Ascending aorta (tissue), 2 donors: ENCODE measurements around the gene COMMD1. TPM values are rescaled to one million over a fixed set of nuclear protein-coding genes. Genes with fewer than 3 reads are reported as not detected.

Experiments
- DNase-seq, 2 donors: peaks; one replicate each; pipeline ENCODE4 v3.0.0-alpha.2; 2019; ENCODE audit warnings: low spot score in 2 of 2
- H3K27ac ChIP-seq, 2 donors: fragments of 200-600 bp; sonication (generic); one replicate each; pipeline ENCODE4 v1.5.1; 2016 to 2017; ENCODE audit warnings: mild to moderate bottlenecking in 1 of 2
- H3K27me3 ChIP-seq: fragments of 200-600 bp; sonication (generic); one replicate; pipeline ENCODE4 v1.5.1; 2017
- H3K36me3 ChIP-seq, 2 donors: fragments of 200-600 bp; sonication (generic); one replicate each; pipeline ENCODE4 v1.5.1; 2016
- H3K4me1 ChIP-seq, 2 donors: fragments of 200-600 bp; sonication (generic); one replicate each; pipeline ENCODE4 v1.5.1; 2016 to 2017; ENCODE audit warnings: mild to moderate bottlenecking in 1 of 2
- H3K4me3 ChIP-seq, 2 donors: fragments of 200-600 bp; sonication (generic); one replicate each; pipeline ENCODE4 v1.5.1; 2016 to 2017; ENCODE audit warnings: mild to moderate bottlenecking in 1 of 2
- H3K9me3 ChIP-seq, 2 donors: fragments of 200-600 bp; sonication (generic); one replicate each; pipeline ENCODE4 v1.5.1; 2016
- CTCF ChIP-seq, 3 experiments: fragments of 200-600 bp in 2 of 3; fragments of 450-650 bp in 1 of 3; sonication (generic) in 2 of 3; IDR thresholded peaks; one replicate each; pipeline ENCODE4 v1.5.1; 2016 to 2019; ENCODE audit warnings: antibody characterized with exemption in 3 of 3, mild to moderate bottlenecking in 1 of 3, moderate library complexity in 1 of 3
- intact Hi-C: fragments of 100-400 bp; cut with DNase I; formaldehyde crosslinking; loops from one replicate; pipeline ENCODE4 v1.15.1; 2023
- total RNA-seq: library from RNA; depleted of rRNA; stranded (reverse); fragments of >200 nt; gene quantifications from one replicate; pipeline ENCODE4 v1.1.0, GENCODE V29; 2016

The COMMD1 gene
- total RNA-seq, 1 donor from 2014 or later = 31.8 TPM

DNA sequence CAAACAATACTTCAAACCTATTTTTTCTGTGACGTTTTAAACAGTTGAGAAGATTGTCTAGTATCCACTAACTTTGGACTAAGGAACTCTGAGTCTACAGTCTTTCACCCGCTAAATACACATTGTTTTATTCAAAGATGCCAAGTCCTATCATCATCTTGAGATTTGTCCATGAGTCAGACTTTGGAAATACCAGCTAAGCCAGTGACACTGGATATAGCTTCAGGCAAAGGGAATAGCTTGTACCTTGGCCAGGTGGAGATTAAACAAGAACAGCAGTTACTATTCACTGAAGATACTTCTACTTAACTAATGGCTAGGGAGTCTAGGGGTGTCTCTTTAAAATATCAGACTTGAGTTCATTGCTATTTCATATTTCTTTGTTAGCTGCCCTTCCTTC lies 137.5 kb downstream of the COMMD1 start:
- H3K27me3 ChIP-seq = no peaks in the 10 kb centered on the region
- H3K4me3 ChIP-seq = no peak overlapping the region
- no peaks in the 10 kb centered on the region for H3K36me3 ChIP-seq
- no peak for TF ChIP-seq CTCF (IDR thresholded peaks at IDR 0.05)
- intact Hi-C loops = no loop called here
- no peaks in the 10 kb centered on the region for H3K4me1 ChIP-seq
- no peak overlapping the region for H3K27ac ChIP-seq
- no peak for DNase-seq
- no peaks in the 10 kb centered on the region for H3K9me3 ChIP-seq

DNA sequence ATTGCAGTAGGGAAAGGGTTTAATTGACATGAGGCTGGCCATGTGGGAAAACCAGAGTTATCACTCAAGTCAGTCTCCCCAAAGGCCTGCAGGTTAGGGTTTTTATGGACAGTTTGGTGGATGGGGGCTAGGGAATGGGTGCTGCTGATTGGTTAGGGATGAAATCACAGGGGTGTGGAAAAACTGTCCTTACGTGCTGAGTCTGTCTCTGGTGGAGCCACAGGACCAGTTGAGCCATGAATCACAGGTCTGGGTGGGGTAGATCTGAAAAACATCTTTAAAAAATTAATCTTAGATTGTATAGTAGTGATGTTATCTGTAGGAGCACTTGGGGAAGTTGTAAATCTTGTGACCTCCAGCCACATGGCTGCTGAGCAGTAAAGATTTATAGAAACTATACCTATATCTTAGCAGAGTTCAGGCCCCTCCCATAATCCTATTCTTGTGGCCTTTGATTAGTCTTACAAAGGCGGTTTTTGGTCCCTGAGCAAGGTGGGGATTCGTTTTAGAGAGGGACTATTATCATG lies 139.6 kb downstream of the COMMD1 start:
- Histone ChIP-seq H3K9me3 (no peaks in the 10 kb centered on the region), H3K4me3 (no peak overlapping the region), H3K27me3 (no peaks in the 10 kb centered on the region), H3K4me1 (no peaks in the 10 kb centered on the region), H3K36me3 (no peaks in the 10 kb centered on the region), H3K27ac (no peak overlapping the region)
- no peak for DNase-seq
- TF ChIP-seq CTCF (IDR thresholded peaks at IDR 0.05) = no peak
- intact Hi-C loops = no loop called here

- no peak for TF ChIP-seq CTCF (IDR thresholded peaks at IDR 0.05)
- Histone ChIP-seq H3K36me3 (no peaks in the 10 kb centered on the region), H3K4me1 (no peaks in the 10 kb centered on the region), H3K4me3 (no peak overlapping the region), H3K27me3 (no peaks in the 10 kb centered on the region), H3K9me3 (no peaks in the 10 kb centered on the region), H3K27ac (no peak overlapping the region)
- DNase-seq = no peak
- intact Hi-C loops = no loop called here
Observed at GRCh38 chr2:62046141-62046540, 140.7 kb downstream of the COMMD1 start.

- intact Hi-C loops = no loop called here
- H3K36me3 ChIP-seq = no peaks in the 10 kb centered on the region
- H3K4me1 ChIP-seq = no peaks in the 10 kb centered on the region
- H3K27ac ChIP-seq = no peak overlapping the region
- no peak overlapping the region for H3K4me3 ChIP-seq
- no peak for TF ChIP-seq CTCF (IDR thresholded peaks at IDR 0.05)
- no peak for DNase-seq
- no peaks in the 10 kb centered on the region for H3K9me3 ChIP-seq
- no peaks in the 10 kb centered on the region for H3K27me3 ChIP-seq
Observed at GRCh38 chr2:62050456-62051045, 145.1 kb downstream of the COMMD1 start.

DNA sequence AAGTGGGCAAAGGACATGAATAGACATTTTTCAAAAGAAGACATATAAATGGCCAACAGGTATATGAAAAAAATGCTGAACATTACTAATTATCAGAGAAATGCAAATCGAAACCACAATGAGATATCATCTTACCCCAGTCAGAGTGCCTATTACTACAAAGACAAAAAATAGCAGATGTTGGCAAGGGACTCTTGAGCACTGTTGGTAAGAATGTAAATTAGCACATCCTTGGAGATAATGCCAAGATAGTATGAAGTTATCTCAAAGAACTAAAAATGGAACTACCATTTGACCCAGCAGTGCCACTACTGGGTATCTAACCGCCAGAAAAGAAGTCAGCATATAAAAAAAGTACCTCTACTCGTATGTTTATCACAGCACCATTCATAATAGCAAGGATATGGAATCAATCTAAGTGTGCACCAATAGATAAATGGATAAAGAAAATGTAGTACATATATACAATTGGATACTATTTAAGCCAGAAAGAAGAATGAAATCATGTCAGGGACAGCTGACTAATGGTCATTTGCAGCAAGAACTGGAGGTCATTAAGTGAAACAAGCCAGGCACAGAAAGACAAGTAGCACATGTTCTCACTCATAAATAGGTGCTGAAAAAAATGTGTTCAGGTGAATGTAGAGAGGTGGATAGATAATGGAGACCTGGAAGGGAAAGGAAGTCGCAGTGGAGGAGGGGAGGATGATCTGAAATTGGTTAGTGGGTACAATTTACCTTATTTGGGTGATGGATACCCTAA lies 148.7 kb downstream of the COMMD1 start:
- Histone ChIP-seq H3K9me3 (no peaks in the 10 kb centered on the region), H3K27ac (no peak overlapping the region), H3K4me3 (no peak overlapping the region), H3K27me3 (no peaks in the 10 kb centered on the region), H3K36me3 (no peaks in the 10 kb centered on the region), H3K4me1 (no peaks in the 10 kb centered on the region)
- no peak for DNase-seq
- intact Hi-C loops = no loop called here
- no peak for TF ChIP-seq CTCF (IDR thresholded peaks at IDR 0.05)
